CD4-positive, alpha-beta T cell (primary cell): ENCODE results near the gene EHF. TPM values are rescaled to one million over a fixed set of nuclear protein-coding genes. Genes with fewer than 3 reads are reported as not detected.

Experiments
- ATAC-seq: fragments of 200-7000 bp; cut with Tn5 transposase; one replicate; pipeline ENCODE4 v1.10.0; 2022; ENCODE audit warnings: mild to moderate bottlenecking; ENCODE audit not compliant: poor library complexity
- CTCF ChIA-PET: fragments of 350-600 bp; sonication (Branson Sonifier 250); formaldehyde crosslinking; loops from one replicate; lab custom pipeline; 2021; ENCODE audit warnings: antibody characterized with exemption, inconsistent platforms; lab: Charles Lee
- POLR2A ChIA-PET: fragments of 350-600 bp; sonication (Branson Sonifier 250); formaldehyde crosslinking; loops from one replicate; lab custom pipeline; 2021; ENCODE audit warnings: antibody characterized with exemption, inconsistent platforms; lab: Charles Lee
- DNase-seq, 14 experiments: peaks; one replicate each; pipeline ENCODE4 v3.0.0-alpha.2; 2013 to 2020; ENCODE audit warnings: mixed read lengths in 2 of 14
- H3K27ac ChIP-seq, 2 donors: one replicate each; pipeline versions ENCODE4 v1.5.1 to v1.7.0; 2013; ENCODE audit warnings: low read length in 2 of 2, low read depth in 1 of 2, mild to moderate bottlenecking in 1 of 2
- H3K27me3 ChIP-seq, 2 experiments: 1 replicate in 1 of 2; 2 replicates in 1 of 2; pipeline versions ENCODE4 v1.6.1 to v1.7.0; 2013; ENCODE audit warnings: low read length in 2 of 2, control low read depth in 1 of 2, mild to moderate bottlenecking in 1 of 2, moderate library complexity in 1 of 2; ENCODE audit not compliant: insufficient read depth in 2 of 2, control insufficient read depth in 1 of 2
- H3K36me3 ChIP-seq: one replicate; pipeline ENCODE4 v1.6.1; 2013; ENCODE audit warnings: low read length, control low read depth; ENCODE audit not compliant: insufficient read depth
- H3K4me1 ChIP-seq: one replicate; pipeline ENCODE4 v1.6.1; 2013; ENCODE audit warnings: low read length, control low read depth; ENCODE audit not compliant: insufficient read depth
- H3K4me3 ChIP-seq: one replicate; pipeline ENCODE4 v1.5.1; 2013; ENCODE audit warnings: mild to moderate bottlenecking, low read length, moderate library complexity
- H3K9me3 ChIP-seq, 2 experiments: 1 replicate in 1 of 2; 2 replicates in 1 of 2; pipeline versions ENCODE4 v1.6.1 to v1.7.0; 2013; ENCODE audit warnings: low read length in 2 of 2, mild to moderate bottlenecking in 2 of 2, control low read depth in 1 of 2, moderate library complexity in 1 of 2; ENCODE audit not compliant: control insufficient read depth in 1 of 2, insufficient read depth in 1 of 2
- H3K27ac Mint-ChIP-seq: one replicate; pipeline ENCODE4 v1.8.0; 2020; ENCODE audit warnings: mixed read lengths
- H3K27me3 Mint-ChIP-seq: one replicate; pipeline ENCODE4 v1.8.0; 2021; ENCODE audit warnings: mixed read lengths
- H3K36me3 Mint-ChIP-seq: one replicate; pipeline ENCODE4 v1.8.0; 2021; ENCODE audit warnings: low read depth, mixed read lengths
- H3K4me1 Mint-ChIP-seq: one replicate; pipeline ENCODE4 v1.8.0; 2021; ENCODE audit warnings: low read depth, mixed read lengths
- H3K4me3 Mint-ChIP-seq: one replicate; pipeline ENCODE4 v1.8.0; 2020; ENCODE audit warnings: mild to moderate bottlenecking, mixed read lengths
- H3K9me3 Mint-ChIP-seq: one replicate; pipeline ENCODE4 v1.8.0; 2020; ENCODE audit warnings: mixed read lengths
- intact Hi-C, 2 experiments: fragments of 100-400 bp; cut with DNase I in 1 of 2; cut with micrococcal nuclease in 1 of 2; formaldehyde crosslinking; loops; one replicate each; pipeline versions ENCODE4 v1.15.1 to v1.9.0; 2023 to 2025; cut with DNase I, micrococcal nuclease
- total RNA-seq, 174 experiments: library from RNA in 2 of 174; stranded (reverse) in 2 of 174; gene quantifications; one replicate each; pipeline ENCODE4 v1.2.3 and lab custom pipeline; 2021 to 2026
- TF ChIP-seq, protein P1 (sequence below): fragments of 200-600 bp; IDR thresholded peaks from one replicate; pipeline ENCODE4 v1.8.0; 2022; ENCODE audit warnings: antibody characterized with exemption, mild to moderate bottlenecking

Gene EHF
- total RNA-seq, 2 experiments from 2014 or later, result not detected

GRCh38 chr11:34643311-34643710 lies 22.4 kb downstream of the EHF start:
- ChIA-PET CTCF (no interaction called here), POLR2A (no interaction called here)
- no peak for DNase-seq
- H3K9me3 Mint-ChIP-seq, result no peaks in the 10 kb centered on the region
- H3K36me3 ChIP-seq, result no peaks in the 10 kb centered on the region
- no peak for ATAC-seq
- H3K4me1 Mint-ChIP-seq, result no peaks in the 10 kb centered on the region
- no peaks in the 10 kb centered on the region for H3K4me1 ChIP-seq
- H3K4me3 Mint-ChIP-seq, result no peak overlapping the region
- intact Hi-C loops, result no loop called here
- H3K27ac ChIP-seq, result no peak overlapping the region
- H3K27me3 Mint-ChIP-seq, result peaks cover 5% of the 10 kb centered on the region
- H3K4me3 ChIP-seq, result no peak overlapping the region
- H3K9me3 ChIP-seq, result no peaks in the 10 kb centered on the region
- TF ChIP-seq, protein P1, sequence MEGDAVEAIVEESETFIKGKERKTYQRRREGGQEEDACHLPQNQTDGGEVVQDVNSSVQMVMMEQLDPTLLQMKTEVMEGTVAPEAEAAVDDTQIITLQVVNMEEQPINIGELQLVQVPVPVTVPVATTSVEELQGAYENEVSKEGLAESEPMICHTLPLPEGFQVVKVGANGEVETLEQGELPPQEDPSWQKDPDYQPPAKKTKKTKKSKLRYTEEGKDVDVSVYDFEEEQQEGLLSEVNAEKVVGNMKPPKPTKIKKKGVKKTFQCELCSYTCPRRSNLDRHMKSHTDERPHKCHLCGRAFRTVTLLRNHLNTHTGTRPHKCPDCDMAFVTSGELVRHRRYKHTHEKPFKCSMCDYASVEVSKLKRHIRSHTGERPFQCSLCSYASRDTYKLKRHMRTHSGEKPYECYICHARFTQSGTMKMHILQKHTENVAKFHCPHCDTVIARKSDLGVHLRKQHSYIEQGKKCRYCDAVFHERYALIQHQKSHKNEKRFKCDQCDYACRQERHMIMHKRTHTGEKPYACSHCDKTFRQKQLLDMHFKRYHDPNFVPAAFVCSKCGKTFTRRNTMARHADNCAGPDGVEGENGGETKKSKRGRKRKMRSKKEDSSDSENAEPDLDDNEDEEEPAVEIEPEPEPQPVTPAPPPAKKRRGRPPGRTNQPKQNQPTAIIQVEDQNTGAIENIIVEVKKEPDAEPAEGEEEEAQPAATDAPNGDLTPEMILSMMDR, result no peak
- peaks cover 0 to 3% of the 10 kb centered on the region in 2 experiments for H3K27me3 ChIP-seq
- no peaks in the 10 kb centered on the region for H3K36me3 Mint-ChIP-seq
- H3K27ac Mint-ChIP-seq, result no peak overlapping the region

- Mint-ChIP-seq H3K4me1 (no peaks in the 10 kb centered on the region), H3K4me3 (no peak overlapping the region), H3K27ac (no peak overlapping the region), H3K36me3 (no peaks in the 10 kb centered on the region), H3K27me3 (peaks cover 4% of the 10 kb centered on the region), H3K9me3 (no peaks in the 10 kb centered on the region)
- no peaks in the 10 kb centered on the region for H3K9me3 ChIP-seq
- H3K27me3 ChIP-seq, result peaks cover 0 to 3% of the 10 kb centered on the region in 2 experiments
- no peak overlapping the region for H3K27ac ChIP-seq
- no peak for ATAC-seq
- CTCF ChIA-PET, result no interaction called here
- H3K36me3 ChIP-seq, result no peaks in the 10 kb centered on the region
- DNase-seq, result no peak
- no peak overlapping the region for H3K4me3 ChIP-seq
- peaks cover under 1% of the 10 kb centered on the region for H3K4me1 ChIP-seq
- TF ChIP-seq, protein P1, result no peak
- intact Hi-C loops, result no loop called here
- POLR2A ChIA-PET, result no interaction called here
These were observed 23.0 kb downstream of the EHF start for GRCh38 chr11:34643846-34644245.

- Mint-ChIP-seq H3K36me3 (no peaks in the 10 kb centered on the region), H3K4me3 (no peak overlapping the region), H3K27ac (no peak overlapping the region), H3K9me3 (no peaks in the 10 kb centered on the region), H3K27me3 (peaks cover 4% of the 10 kb centered on the region), H3K4me1 (no peaks in the 10 kb centered on the region)
- TF ChIP-seq, protein P1, result no peak
- POLR2A ChIA-PET, result no interaction called here
- peaks cover 0 to 3% of the 10 kb centered on the region in 2 experiments for H3K27me3 ChIP-seq
- ATAC-seq (no peak), DNase-seq (no peak)
- H3K4me3 ChIP-seq, result no peak overlapping the region
- H3K4me1 ChIP-seq, result peaks cover 11% of the 10 kb centered on the region
- H3K36me3 ChIP-seq, result no peaks in the 10 kb centered on the region
- CTCF ChIA-PET, result no interaction called here
- H3K9me3 ChIP-seq, result no peaks in the 10 kb centered on the region
- intact Hi-C loops, result no loop called here
- H3K27ac ChIP-seq, result no peak overlapping the region
These were observed 23.9 kb downstream of the EHF start for GRCh38 chr11:34644669-34645406.
